Loucy (cell line): ENCODE results near the gene PRPSAP1.

Experiments used
- H2AFZ ChIP-seq: fragments of 200-600 bp; sonication (generic); 2 replicates; pipeline ENCODE4 v1.6.0; 2016; ENCODE audit warnings: antibody characterized with exemption, mild to moderate bottlenecking, low read length, moderate library complexity
- H3F3A ChIP-seq: fragments of 200-600 bp; 2 replicates; pipeline ENCODE4 v1.6.0; 2016; ENCODE audit warnings: antibody characterized with exemption, low read depth, mild to moderate bottlenecking
- H3K27me3 ChIP-seq: fragments of 200-600 bp; sonication (generic); 2 replicates; pipeline ENCODE4 v1.6.1; 2014; ENCODE audit warnings: low read length, mild to moderate bottlenecking; ENCODE audit not compliant: insufficient read depth, poor library complexity, severe bottlenecking
- H3K36me3 ChIP-seq: fragments of 200-600 bp; sonication (generic); 2 replicates; pipeline ENCODE4 v1.6.1; 2016; ENCODE audit warnings: low read length; ENCODE audit not compliant: insufficient read depth
- H3K4me1 ChIP-seq: fragments of 200-600 bp; sonication (generic); 2 replicates; pipeline ENCODE4 v1.5.1; 2014; ENCODE audit warnings: low read length, mild to moderate bottlenecking; ENCODE audit not compliant: insufficient read depth, poor library complexity, severe bottlenecking
- H3K4me2 ChIP-seq: fragments of 200-600 bp; sonication (generic); 2 replicates; pipeline ENCODE4 v1.6.0; 2014; ENCODE audit warnings: antibody characterized with exemption, low read length, low read depth, mild to moderate bottlenecking; ENCODE audit not compliant: poor library complexity, severe bottlenecking
- H3K4me3 ChIP-seq: fragments of 200-600 bp; sonication (generic); 2 replicates; pipeline ENCODE4 v1.5.1; 2014; ENCODE audit warnings: low read length, mild to moderate bottlenecking, mixed read lengths; ENCODE audit not compliant: poor library complexity, severe bottlenecking
- H3K79me2 ChIP-seq: fragments of 200-600 bp; sonication (generic); 2 replicates; pipeline ENCODE4 v1.6.1; 2014; ENCODE audit warnings: low read length; ENCODE audit not compliant: insufficient read depth
- H3K9ac ChIP-seq: fragments of 200-600 bp; sonication (generic); 2 replicates; pipeline ENCODE4 v1.6.0; 2014; ENCODE audit warnings: mild to moderate bottlenecking, low read depth, low read length, moderate library complexity; ENCODE audit not compliant: poor library complexity, severe bottlenecking
- H3K9me2 ChIP-seq: fragments of 200-600 bp; sonication (generic); replicated peaks from 2 replicates; pipeline ENCODE4 v1.6.1; 2016; ENCODE audit warnings: low read depth, low read length, mixed read lengths
- H3K9me3 ChIP-seq: fragments of 200-600 bp; sonication (generic); 2 replicates; pipeline ENCODE4 v1.6.1; 2014; ENCODE audit warnings: mild to moderate bottlenecking, antibody characterized with exemption, low read length, low read depth; ENCODE audit not compliant: insufficient read depth
- H4K20me1 ChIP-seq: fragments of 200-600 bp; sonication (generic); 2 replicates; pipeline ENCODE4 v1.6.0; 2014; ENCODE audit warnings: antibody characterized with exemption, low read length, mild to moderate bottlenecking; ENCODE audit not compliant: insufficient read depth, poor library complexity, severe bottlenecking
- EZH2phosphoT487 ChIP-seq: fragments of 200-600 bp; IDR thresholded peaks from 2 replicates; pipeline ENCODE4 v1.6.1; 2018; ENCODE audit warnings: antibody characterized with exemption, mild to moderate bottlenecking, moderate library complexity, borderline replicate concordance
- TF ChIP-seq, protein P1 (sequence below): fragments of 200-600 bp; sonication (generic); conservative IDR thresholded peaks from 2 replicates; pipeline ENCODE4 v1.5.1; 2014; ENCODE audit warnings: mild to moderate bottlenecking, antibody characterized with exemption, low read length

The PRPSAP1 gene

DNA sequence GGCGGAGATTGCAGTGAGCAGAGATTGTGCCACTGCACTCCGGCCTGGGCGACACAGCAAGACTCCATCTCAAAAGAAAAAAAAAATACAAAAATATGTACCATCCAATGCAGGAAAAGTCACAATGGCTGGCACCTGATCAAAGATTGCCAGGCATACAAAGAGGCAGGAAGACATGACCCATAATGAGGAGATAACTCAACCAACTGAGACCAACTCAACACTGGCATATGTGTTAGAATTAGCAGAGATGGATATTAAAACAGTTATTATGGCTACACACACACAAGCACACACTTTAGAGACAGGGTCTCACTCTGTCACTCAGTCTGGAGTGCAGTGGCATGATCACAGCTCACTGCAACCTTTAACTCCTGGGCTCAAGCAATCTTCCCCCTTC, 56.3 kb downstream of the PRPSAP1 start:
- H3K27me3 ChIP-seq = no peaks in the 10 kb centered on the region
- H3K9me2 ChIP-seq = no peaks in the 10 kb centered on the region
- H2AFZ ChIP-seq = no peak overlapping the region
- no peaks in the 10 kb centered on the region for H3K4me1 ChIP-seq
- TF ChIP-seq, protein P1, sequence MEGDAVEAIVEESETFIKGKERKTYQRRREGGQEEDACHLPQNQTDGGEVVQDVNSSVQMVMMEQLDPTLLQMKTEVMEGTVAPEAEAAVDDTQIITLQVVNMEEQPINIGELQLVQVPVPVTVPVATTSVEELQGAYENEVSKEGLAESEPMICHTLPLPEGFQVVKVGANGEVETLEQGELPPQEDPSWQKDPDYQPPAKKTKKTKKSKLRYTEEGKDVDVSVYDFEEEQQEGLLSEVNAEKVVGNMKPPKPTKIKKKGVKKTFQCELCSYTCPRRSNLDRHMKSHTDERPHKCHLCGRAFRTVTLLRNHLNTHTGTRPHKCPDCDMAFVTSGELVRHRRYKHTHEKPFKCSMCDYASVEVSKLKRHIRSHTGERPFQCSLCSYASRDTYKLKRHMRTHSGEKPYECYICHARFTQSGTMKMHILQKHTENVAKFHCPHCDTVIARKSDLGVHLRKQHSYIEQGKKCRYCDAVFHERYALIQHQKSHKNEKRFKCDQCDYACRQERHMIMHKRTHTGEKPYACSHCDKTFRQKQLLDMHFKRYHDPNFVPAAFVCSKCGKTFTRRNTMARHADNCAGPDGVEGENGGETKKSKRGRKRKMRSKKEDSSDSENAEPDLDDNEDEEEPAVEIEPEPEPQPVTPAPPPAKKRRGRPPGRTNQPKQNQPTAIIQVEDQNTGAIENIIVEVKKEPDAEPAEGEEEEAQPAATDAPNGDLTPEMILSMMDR = no peak
- TF ChIP-seq EZH2phosphoT487 = no peak
- no peaks in the 10 kb centered on the region for H3K79me2 ChIP-seq
- H4K20me1 ChIP-seq = no peaks in the 10 kb centered on the region
- H3K36me3 ChIP-seq = no peaks in the 10 kb centered on the region
- H3F3A ChIP-seq = no peaks in the 10 kb centered on the region
- no peak overlapping the region for H3K4me2 ChIP-seq
- H3K4me3 ChIP-seq = no peak overlapping the region
- H3K9me3 ChIP-seq = no peaks in the 10 kb centered on the region
- no peak overlapping the region for H3K9ac ChIP-seq

- Histone ChIP-seq H2AFZ (no peak overlapping the region), H3F3A (no peaks in the 10 kb centered on the region), H3K4me2 (no peak overlapping the region), H3K79me2 (no peaks in the 10 kb centered on the region), H3K9me2 (no peaks in the 10 kb centered on the region), H3K36me3 (no peaks in the 10 kb centered on the region), H3K9me3 (no peaks in the 10 kb centered on the region), H4K20me1 (no peaks in the 10 kb centered on the region), H3K9ac (no peak overlapping the region), H3K27me3 (no peaks in the 10 kb centered on the region), H3K4me1 (no peaks in the 10 kb centered on the region), H3K4me3 (no peak overlapping the region)
- no peak for TF ChIP-seq EZH2phosphoT487
- TF ChIP-seq, protein P1 = no peak
Observed at GRCh38 chr17:76296889-76297288, 56.8 kb downstream of the PRPSAP1 start.

DNA sequence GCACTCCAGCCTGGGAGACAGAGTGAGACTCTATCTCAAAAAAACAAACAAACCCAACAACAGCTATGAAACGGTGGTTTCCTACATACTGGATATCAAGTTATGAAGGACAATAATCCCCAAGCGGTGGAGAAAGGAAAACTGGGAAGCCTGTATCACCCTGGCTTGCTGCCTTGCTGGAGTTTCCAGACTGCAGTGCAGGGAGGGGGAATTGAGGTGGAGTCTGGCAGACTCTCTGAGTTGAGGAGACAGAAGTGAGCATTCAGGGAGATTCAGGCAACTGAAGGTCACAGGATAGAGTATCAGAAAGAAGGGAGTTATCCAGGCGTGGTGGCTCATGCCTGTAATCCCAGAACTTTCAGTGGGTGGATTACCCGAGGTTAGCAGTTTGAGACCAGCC, 57.5 kb downstream of the PRPSAP1 start:
- Histone ChIP-seq H3K4me2 (no peak overlapping the region), H4K20me1 (no peaks in the 10 kb centered on the region), H3K9me2 (no peaks in the 10 kb centered on the region), H3K36me3 (no peaks in the 10 kb centered on the region), H2AFZ (no peak overlapping the region), H3K9me3 (no peaks in the 10 kb centered on the region), H3K27me3 (no peaks in the 10 kb centered on the region), H3K79me2 (no peaks in the 10 kb centered on the region), H3K9ac (no peak overlapping the region), H3K4me1 (no peaks in the 10 kb centered on the region), H3F3A (no peaks in the 10 kb centered on the region), H3K4me3 (no peak overlapping the region)
- TF ChIP-seq, protein P1 = no peak
- TF ChIP-seq EZH2phosphoT487 = no peak
